GM13977 (cell line): ENCODE results near the gene ZNF506.
"Not testable (repeated sequence)": the region's sequence is repeated elsewhere in the genome, so short reads cannot be mapped to it uniquely, and the experiment has no call there.

Source experiments
- DNase-seq: peaks from one replicate; pipeline ENCODE4 v3.0.0; 2012; ENCODE audit warnings: low spot score
- in situ Hi-C: fragments of 300-500 bp; cut with MboI; formaldehyde crosslinking; loops from one replicate; pipeline ENCODE4 v1.12.0; 2022; ENCODE audit warnings: low sequenced_read_pairs, low pct_unique_long_range_greater_than_20kb, mixed read lengths, inconsistent platforms; ENCODE audit not compliant: unreplicated experiment
- TF ChIP-seq, protein P1 (sequence below): IDR thresholded peaks from 2 replicates; pipeline ENCODE4 v1.5.1; 2012; ENCODE audit warnings: mild to moderate bottlenecking, control low read depth; ENCODE audit not compliant: insufficient read depth; ENCODE audit errors: extremely low read depth, missing control alignments

Gene ZNF506

GRCh38 chr19:19849056-19849455, 27.5 kb upstream of the ZNF506 start:
- DNase-seq: no peak
- in situ Hi-C loops: no loop called here
- TF ChIP-seq, protein P1, sequence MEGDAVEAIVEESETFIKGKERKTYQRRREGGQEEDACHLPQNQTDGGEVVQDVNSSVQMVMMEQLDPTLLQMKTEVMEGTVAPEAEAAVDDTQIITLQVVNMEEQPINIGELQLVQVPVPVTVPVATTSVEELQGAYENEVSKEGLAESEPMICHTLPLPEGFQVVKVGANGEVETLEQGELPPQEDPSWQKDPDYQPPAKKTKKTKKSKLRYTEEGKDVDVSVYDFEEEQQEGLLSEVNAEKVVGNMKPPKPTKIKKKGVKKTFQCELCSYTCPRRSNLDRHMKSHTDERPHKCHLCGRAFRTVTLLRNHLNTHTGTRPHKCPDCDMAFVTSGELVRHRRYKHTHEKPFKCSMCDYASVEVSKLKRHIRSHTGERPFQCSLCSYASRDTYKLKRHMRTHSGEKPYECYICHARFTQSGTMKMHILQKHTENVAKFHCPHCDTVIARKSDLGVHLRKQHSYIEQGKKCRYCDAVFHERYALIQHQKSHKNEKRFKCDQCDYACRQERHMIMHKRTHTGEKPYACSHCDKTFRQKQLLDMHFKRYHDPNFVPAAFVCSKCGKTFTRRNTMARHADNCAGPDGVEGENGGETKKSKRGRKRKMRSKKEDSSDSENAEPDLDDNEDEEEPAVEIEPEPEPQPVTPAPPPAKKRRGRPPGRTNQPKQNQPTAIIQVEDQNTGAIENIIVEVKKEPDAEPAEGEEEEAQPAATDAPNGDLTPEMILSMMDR: no peak

DNA sequence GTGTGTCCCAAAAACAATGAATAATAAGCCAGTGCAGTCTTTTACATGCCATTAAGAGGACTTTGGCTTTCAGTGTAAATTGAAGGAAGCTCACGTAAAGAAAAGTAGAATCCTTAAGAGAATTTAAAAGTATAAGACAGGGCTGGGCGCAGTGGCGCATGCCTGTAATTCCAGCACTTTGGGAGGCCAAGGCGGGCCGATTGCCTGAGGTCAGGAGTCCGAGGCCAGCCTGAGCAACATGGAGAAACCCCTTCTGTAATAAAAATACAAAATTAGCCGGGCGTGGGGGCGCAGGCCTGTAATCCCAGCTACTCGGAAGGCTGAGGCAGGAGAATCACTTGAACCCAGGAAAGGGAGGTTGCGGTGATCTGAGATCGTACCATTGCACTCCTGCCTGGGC, 26.2 kb upstream of the ZNF506 start:
- TF ChIP-seq, protein P1: no peak
- DNase-seq: no peak
- in situ Hi-C loops: no loop called here

DNA sequence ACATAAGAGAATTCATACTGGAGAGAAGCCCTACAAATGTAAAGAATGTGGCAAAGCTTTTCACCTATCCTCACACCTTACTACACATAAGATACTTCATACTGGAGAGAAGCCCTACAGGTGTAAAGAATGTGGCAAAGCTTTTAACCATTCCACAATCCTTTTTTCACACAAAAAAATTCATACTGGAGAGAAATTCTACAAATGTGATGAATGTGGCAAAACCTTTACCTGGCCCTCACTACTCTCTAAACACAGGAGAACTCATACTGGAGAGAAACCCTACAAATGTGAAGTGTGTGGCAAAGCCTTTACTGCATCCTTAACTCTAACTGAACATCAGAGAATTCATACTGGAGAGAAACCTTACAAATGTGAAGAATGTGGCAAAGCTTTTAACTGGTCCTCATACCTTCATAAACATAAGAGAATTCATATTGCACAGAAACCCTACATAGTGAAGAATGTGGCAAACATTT, 14.0 kb upstream of the ZNF506 start:
- TF ChIP-seq, protein P1: no peak
- in situ Hi-C loops: no loop called here
- DNase-seq: no peak

- in situ Hi-C loops: no loop called here
- TF ChIP-seq, protein P1: no peak
- no peak for DNase-seq
Observed at GRCh38 chr19:19826875-19827274, 5.3 kb upstream of the ZNF506 start.

GRCh38 chr19:19823916-19824315, 2.4 kb upstream of the ZNF506 start:
- DNase-seq: peak; percentile 36
- in situ Hi-C loops: no loop called here
- TF ChIP-seq, protein P1: no peak

DNA sequence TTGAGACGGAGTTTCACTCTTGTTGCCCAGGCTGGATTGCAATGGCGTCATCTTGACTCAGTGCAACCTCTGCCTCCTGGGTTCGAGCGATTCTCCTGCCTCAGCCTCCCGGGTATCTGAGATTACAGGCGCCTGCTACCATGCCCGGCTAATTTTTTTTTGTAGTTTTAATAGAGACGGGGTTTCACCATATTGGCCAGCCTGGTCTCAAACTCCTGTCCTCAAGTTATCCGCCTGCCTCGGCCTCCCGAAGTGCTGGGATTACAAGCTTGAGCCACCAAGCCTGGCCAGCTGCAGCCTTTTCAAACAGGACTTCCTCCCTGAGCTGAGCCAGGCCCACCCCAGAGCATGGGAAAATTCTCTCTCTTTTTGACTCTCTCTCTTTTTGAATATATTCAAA, 426 bp upstream of the ZNF506 start:
- DNase-seq, in situ Hi-C loops: not testable (repeated sequence)

- TF ChIP-seq, protein P1: no peak
- in situ Hi-C loops: no loop called here
- DNase-seq: no peak
Observed at GRCh38 chr19:19820774-19821320, 703 bp downstream of the ZNF506 start.
